GM21529 (cell line): ENCODE results near the gene SIPA1.

Experiments
- ATAC-seq: cut with Tn5 transposase; IDR thresholded peaks from one replicate; pipeline ENCODE4 v1.9.1; 2021; ENCODE audit not compliant: unreplicated experiment

The SIPA1 gene

DNA sequence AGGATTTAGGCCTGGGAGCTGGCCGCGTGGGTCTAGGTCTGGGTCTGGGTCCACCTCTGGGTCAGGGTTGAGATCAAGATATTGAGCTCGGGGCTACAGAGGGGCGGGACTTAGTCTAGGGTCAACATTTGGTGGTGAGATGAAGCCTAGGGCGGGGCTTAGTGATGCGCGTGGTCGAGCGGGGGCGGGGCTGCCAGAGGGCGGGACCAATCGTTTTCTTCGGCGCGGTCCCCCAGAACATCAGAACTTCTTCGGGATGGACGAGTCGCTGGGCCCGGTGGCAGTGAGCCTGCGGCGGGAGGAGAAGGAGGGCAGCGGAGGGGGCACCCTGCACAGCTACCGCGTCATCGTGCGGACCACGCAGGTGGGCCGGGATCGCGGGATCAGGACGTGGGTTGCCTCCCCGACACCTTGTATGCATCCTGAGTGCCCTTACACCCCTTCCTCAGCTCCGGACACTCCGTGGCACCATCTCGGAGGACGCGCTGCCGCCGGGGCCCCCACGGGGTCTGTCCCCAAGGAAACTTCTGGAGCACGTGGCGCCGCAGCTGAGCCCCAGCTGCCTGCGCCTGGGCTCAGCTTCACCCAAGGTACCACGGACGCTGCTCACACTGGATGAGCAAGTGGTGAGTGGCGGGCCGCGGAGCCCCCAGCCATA lies 4.2 kb downstream of the SIPA1 start:
- no peak for ATAC-seq

DNA sequence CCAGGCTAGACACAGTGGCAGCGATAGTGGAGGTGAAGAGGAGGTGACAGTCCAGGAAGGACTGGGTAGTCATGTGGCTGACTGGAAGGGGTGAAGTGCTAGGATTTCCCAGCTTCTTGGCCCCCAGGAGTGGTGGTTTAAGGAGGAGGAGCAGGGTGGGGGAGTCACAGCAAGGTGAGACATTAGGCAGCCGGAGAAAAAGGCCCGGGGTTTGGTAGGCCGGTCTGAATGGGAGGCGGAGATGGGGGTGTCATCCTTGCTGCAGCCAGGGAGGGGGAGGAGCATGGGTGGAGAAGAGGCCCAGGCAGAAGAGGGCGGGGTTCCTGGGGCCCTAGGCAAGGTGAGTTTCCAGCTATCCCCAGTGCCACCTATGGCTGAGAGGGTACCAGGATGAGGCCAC lies 6.1 kb downstream of the SIPA1 start:
- ATAC-seq: no peak

DNA sequence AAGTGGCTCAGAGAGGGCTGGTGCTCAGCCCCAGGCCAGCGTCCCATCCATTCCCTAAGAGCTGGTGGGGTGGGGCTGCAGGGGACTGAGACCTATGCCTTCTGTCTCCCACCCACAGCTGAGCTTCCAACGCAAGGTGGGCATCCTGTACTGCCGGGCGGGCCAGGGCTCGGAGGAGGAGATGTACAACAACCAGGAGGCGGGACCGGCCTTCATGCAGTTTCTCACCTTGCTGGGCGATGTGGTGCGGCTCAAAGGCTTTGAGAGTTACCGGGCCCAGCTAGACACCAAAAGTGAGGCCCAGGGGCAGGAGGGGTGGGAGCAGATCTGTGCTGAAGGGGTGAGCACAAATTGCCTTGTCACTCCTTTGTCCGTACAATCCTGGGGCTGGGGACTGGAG lies 6.9 kb downstream of the SIPA1 start:
- ATAC-seq: no peak

DNA sequence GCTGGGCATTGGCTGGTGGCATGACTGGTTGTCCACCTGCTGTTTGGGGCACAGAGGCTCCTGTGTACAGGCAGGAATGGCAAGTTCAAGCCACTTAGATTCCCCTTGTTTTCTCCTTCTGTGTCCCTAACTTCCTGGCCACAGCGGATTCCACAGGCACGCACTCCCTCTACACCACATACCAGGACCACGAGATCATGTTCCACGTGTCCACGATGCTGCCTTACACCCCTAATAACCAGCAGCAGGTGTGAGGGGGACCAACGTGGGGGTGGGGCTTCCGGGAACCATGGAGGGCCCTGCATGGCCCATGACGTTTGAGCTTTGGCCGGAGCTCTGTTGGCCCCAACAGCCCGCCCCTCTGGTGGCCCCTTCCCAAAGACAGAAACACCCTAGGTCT lies 7.8 kb downstream of the SIPA1 start:
- no peak for ATAC-seq

DNA sequence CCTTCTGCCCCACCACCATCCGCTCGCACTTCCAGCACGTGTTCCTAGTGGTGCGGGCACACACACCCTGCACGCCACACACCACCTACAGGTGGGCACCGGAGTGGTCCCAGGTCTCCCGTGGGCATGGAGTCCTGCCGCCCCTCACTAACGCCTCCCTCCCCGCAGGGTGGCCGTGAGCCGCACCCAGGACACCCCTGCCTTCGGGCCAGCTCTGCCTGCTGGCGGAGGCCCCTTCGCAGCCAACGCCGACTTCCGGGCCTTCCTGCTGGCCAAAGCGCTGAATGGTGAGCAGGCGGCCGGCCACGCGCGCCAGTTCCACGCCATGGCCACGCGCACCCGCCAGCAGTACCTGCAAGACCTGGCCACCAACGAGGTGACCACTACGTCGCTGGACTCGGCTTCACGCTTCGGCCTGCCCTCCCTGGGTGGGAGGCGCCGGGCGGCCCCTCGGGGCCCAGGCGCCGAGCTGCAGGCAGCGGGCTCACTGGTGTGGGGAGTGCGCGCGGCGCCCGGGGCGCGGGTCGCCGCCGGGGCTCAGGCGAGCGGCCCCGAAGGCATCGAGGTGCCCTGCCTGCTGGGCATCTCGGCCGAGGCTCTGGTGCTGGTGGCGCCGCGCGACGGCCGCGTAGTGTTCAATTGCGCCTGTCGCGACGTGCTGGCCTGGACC lies 8.5 kb downstream of the SIPA1 start:
- no peak for ATAC-seq

DNA sequence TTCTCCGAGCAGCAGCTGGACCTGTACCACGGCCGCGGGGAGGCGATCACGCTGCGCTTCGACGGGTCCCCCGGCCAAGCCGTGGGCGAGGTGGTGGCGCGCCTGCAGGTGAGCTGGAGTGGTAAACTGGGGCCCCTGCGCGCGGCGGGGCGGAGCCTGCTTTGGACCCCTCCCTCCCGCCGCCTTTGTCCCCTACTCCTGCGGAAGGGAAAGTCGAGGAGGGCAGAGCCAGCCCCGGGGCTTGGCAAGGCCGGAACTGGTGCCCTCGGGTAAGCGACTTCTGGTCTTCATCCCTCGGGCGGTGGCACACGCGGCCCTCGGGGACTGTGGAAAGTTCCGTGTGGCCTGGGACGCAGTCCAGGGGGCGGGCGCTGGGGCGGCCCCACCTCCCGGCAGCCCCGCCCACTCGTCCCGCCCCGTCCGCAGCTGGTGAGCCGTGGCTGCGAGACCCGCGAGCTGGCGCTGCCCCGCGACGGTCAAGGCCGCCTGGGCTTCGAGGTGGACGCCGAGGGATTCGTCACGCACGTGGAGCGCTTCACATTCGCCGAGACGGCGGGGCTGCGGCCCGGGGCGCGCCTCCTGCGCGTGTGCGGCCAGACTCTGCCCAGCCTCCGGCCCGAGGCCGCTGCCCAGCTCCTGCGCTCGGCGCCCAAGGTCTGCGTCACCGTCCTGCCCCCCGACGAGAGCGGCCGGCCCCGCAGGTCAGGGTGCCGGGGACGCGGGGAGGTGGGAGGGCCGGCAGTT lies 9.2 kb downstream of the SIPA1 start:
- no peak for ATAC-seq

DNA sequence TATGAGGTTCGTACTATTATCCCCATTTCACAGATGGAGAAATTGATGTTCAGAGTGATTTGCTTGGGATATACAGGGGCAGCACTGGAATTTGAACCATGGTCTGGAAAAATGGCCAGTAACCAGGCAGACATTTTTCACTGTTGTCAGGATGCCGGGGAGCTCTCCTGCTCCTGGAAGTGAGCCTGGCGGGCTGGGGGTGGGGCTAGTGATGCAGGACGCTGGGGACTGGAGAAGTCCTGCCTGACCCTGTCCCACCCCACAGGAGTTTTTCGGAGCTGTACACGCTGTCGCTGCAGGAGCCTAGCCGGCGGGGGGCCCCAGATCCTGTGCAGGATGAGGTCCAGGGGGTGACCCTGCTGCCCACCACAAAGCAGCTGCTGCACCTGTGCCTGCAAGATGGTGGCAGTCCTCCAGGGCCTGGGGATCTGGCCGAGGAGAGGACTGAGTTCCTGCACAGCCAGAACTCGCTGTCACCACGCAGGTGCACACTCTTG lies 11.1 kb downstream of the SIPA1 start:
- ATAC-seq: no peak

DNA sequence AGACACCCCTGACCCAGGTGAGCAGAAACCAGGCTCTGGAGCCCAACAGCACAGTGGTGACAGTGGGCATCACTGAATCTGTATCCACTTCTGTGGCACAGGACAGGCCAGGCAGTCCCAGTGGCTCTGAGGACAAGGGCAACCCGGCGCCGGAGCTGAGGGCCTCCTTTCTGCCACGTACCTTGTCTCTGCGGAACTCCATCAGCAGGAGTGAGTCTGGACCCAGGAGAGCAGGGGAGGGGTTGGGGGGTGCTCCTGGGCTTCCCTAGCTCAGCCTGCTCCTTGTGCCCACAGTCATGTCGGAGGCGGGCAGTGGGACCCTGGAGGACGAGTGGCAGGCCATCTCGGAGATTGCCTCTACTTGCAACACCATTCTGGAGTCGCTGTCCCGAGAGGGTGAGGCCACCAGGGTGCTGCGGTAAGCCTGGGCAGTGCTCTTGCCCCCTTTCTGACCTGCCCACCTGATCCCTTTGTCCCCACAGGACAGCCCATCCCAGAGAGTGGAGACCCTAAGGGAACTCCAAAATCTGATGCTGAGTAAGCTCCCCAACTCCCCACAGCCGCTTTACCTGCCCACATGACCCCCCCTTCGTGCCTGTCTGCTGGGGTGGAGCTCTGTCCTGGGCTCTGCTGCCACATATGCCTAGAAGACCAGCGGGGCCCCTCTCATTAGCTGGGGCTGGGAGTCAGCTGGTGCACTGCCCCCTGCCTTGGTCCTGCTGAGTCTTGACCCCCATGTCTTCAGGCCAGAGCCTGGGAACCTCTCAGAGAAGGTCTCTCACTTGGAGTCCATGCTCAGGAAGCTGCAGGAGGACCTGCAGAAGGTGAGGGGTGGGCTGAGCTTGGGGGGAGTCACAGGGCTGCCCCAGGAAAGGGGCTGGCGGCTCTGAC lies 12.0 kb downstream of the SIPA1 start:
- no peak for ATAC-seq

DNA sequence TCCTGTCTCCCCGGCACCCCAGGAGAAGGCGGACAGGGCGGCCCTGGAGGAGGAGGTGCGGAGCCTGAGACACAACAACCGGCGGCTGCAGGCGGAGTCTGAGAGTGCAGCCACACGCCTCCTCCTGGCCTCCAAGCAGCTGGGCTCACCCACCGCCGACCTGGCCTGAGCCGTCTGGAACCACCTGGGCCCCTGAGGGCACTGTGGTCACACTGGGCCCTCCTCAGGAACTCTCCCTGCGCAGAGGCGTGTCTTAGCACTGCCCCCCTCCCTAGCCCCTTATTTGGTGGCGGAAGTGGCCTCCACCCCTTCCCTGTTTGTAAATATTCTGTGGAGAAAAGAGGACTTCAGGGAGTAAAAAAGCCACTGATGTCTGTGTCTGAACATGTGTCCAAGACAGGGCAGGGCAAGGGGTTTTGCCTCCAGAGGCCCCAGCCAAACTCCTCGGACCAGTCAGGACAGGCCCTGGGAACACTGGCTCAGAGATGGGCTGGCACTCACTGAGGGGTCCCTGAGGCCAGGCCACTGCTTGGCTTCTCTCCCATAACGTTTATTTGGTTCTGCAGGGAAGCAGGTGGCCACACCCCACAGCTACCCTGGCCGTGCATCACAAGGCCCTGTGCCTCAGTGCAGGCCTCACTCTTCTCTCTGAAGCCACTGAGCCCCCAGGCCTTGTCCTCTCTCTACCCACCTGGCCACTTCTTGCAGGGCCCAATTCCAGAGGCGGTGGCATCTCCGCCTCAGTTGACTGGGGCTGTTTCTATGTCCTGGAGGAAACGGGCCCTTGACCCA lies 12.8 kb downstream of the SIPA1 start:
- ATAC-seq: no peak

DNA sequence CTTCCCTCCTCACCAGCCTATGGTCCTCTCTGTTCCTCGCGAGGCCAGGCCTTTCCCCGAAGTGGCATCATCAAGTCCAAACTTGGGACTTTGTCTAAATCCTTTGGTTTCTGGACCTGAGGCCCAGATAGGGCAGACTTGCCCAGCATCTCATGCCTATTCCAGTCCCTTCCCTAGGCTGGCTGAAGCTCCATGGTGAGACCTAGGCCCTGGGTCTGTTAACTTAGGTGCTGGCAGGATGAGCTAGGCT lies 13.4 kb downstream of the SIPA1 start:
- no peak for ATAC-seq

DNA sequence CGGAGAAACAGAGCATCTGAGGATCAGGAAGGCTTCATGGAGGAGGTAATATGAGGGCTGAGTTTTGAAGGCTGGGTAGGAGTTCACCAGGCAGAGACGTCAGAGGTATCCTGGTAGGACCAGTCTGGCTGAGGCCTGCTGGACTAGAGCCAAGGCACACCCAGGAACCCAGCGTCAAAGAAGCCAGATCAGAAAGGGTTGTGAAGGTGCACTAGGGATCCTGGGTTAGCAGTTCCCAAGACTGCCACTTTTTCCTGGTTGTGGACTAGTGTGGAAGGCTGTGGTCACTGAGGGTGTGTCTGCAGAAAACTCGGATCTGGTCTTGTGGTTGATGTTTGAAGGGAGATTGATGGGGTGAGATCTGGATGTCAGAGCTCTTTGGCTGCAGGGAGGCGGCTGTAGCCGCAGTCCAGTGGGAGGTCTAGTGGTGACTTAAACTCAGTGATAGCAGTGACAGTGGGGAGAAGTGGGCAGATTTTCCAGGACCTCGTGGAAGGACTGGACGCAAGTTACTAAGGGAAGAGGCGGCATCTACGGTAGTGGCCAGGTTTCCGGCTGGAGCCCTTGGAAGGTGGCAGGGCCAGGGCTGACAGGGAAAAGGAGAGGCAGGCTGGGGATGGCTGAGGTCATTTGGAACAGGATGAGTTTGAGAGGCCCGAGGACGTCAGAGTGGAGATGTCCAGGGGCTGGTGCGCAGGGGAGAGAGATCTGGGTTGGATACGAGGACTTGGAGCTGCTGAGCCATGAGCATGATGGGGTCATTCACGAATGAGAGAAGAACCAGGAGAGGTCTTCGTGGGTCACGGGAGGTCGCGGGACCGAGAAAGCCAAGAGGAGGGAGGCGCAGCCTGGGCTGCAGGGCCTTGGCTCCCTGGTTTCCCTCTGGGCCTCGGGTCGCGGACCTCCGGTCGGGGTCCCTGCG lies 13.9 kb downstream of the SIPA1 start:
- no peak for ATAC-seq

DNA sequence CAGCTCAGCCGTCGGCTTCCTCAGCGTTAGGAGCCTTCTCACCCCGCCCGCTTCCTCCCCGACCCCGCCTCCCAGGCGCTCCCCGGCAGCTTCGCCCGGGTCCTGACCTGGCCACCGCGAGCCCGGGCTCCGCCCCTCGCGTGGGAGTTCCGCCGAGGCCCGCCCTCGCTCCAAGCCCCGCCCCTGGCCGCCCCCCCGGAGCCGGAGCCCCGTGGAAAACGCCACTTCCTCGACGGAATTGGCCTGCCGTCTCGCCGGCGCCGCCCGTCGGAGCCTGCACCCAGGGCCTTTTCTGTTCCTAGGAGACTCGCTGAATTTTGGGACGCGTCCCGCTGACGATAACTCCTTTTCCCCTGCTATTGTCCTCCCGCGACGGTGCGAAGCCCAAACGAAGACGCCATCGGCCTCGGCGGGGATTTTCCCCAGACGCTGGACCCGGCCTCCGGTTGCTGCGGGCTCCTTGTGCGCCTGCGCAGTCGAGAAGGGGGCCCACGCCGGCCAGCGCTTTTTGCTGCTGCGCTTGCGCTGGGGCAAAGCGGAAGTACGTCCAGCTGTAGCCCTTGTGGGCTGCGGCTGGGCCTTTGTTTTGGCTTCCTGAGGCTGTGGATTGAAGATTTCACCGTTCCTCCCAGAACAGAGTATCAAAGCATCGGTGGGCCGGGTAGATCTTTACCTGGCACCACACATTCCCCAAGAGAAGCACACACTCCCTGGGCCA lies 14.8 kb downstream of the SIPA1 start:
- peak; percentile 75 for ATAC-seq

DNA sequence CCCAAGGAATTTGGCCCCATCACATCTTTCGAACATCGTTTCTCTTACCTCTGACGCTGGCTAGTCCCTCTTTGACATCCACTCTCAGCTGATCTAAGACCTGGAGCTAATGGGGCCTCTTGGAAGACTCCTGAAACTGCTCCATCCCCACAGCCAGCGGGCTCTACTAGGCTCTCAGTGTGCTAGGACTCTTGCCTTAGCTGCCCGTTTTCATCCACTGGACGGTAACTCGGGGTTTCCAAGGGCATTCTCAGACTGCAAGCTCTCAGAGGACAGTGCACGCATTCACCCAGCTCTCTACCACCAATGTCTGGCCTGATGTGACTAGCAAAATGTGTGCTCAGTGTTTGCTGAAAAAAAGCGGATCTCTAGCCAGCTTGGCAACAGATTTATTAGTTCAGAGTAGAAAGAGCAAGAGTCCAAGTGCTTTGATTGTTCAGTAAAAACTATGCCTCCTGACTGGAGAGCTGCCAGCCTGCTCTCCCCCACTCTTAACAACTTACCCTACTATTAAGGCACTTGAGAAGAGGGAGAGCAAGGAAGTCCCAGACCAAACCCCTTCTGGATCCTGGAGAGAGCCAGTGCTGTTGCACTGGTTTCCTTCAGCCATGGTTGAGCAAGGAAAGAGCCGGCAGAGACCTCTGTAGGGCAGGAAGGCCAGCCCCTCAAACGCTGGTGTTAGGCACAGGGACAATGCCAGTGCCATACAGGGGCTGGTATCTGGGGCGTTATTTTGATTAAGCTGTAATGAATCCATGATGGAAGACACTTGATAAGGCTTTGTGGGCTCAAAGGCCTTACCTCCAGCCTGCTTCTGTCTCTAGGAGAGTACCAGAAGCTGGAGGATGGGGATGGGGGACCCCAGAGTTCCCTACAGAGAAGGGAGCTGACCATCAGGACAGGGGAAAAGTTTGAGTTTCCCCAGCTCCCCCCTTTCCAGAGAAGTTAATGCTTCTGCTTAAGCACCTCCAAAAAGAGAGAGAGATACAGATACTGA lies 15.6 kb downstream of the SIPA1 start:
- no peak for ATAC-seq

DNA sequence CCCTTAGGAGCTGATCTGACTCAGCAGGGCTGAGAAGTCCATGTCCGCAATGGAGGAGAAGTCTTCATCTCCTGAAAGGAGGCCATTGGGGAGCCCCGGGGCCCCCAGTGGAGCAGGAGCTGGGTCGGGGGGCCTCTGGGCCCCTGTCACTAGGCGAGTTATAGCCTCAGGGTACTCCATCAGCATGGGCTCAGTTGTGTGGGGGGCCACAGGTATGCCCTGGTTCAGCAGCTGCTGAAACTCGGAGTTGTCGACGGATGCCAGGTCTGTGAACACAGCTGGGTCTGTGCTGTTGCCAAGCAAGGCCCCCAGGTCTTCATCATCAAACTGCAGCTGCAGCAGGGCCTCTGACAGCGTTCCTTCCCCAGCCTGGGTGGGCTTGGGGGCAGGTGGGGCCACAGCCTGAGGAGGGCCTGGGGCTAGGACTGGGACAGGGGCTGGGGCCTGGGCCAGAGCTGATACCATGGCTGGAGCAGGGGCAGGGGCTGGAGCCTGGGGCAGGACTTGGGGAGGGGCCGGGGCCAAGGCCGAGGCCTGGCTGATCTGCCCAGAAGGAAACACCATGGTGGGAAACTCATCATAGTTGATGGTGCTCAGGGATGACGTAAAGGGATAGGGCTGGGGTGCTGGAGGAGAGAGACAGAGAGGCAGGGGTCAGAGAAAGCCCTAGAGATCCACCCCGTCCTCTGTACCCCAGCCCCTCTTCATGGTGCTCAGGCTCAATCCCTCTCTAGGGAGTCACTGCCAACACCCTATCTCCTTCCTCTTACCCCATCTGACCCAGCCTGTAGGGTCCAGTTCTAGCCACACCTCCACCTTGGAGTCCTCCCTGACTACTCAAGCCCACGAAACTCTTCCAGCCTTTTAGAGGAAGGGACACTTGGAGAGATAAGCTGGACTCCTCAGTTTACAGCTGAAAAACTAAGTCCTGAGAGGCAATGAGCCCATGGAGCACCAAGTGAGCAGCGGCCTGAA lies 16.8 kb downstream of the SIPA1 start:
- no peak for ATAC-seq

DNA sequence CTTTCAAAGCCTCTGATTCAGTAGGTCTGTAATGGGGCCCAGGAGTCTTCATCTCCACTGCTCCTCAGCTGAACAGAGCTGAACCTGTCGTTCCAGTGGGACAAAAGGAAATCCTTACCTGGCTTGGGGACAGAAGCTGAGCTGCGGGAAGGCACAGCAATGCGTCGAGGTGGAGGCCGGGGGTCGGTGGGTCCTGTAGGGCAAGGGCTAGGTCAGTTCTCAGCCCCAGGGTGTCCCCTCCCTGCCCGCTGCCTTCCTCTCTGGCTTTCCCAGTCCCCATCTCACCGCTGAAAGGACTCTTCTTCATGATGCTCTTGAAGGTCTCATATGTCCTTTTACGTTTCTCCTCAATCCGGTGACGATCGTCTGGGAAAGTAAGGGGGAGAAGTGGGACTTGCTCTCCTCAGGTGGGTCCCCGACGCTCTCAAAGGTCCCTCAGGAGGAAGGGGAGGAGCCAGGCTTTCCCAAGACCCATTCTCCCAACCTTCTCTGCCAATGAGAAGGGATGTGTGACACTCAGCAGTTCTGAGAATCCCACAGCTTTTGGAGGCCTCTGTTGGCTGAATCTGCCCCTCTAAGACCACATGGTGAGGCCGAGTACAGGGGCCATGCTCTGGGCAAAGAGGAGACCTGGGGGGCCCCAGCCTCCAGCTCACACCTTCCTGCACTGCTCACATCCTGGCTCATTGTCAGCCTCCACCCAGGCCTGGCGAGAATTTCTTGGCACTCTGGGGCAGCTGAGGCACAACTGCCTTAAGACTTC lies 17.9 kb downstream of the SIPA1 start:
- ATAC-seq: no peak

DNA sequence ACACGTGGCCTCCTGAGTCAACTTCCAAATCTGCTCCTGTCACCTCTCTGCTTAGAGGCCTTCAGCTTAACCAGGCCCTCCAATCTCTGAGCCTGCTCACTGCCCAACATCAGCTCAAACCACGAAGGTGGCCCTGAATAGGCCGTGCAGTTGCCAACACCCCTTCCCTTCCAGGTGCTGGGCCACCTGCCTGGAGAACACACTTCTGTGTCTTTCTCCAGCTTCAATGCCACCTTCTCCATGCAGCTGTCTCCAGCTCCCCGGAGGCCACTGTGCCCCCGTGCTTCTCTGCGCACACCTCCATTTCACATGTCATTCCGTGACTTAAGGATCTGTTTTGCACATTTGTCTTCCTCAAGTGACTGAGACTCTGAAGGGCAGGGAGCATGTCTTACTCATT lies 19.5 kb downstream of the SIPA1 start:
- ATAC-seq: no peak
